KOPT-K1 (cell line): ENCODE data around the gene PLA2G3.

Source experiments
- H3K27ac ChIP-seq: fragments of 200-600 bp; sonication (generic); 2 replicates; pipeline ENCODE4 v1.5.1; 2016; ENCODE audit warnings: antibody characterized with exemption, mild to moderate bottlenecking, low read depth, low read length; ENCODE audit not compliant: poor library complexity, severe bottlenecking
- H3K36me3 ChIP-seq: fragments of 200-600 bp; sonication (generic); 2 replicates; pipeline ENCODE4 v1.5.1; 2017; ENCODE audit warnings: antibody characterized with exemption, mild to moderate bottlenecking, low read length, moderate library complexity; ENCODE audit not compliant: insufficient read depth
- H3K9me3 ChIP-seq: fragments of 200-600 bp; sonication (generic); 2 replicates; pipeline ENCODE4 v1.5.1; 2017; ENCODE audit warnings: antibody characterized with exemption, low read length, mild to moderate bottlenecking; ENCODE audit not compliant: insufficient read depth, poor library complexity, severe bottlenecking

Gene PLA2G3

DNA sequence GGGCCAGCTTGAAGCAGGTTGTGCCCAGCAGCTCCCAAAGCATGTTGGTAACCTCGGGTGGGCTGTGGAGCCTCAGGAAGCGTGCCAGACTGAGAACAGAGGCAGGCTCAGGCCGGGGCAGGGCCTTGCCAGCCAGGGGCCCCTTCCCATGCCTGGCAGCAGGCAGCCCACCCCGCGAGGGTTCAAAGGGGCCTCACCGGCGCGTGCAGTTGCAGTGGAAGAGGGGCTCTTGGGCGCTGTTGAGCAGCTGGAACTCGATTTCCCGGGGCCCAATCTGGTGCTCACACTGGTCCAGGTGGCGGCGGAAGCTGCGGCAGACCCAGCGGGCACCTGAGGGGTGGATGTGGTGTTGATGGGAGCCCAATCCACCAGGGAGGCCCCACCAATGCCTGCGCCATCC is 3.6 kb downstream of the PLA2G3 start:
- H3K27ac ChIP-seq, result no peak overlapping the region
- H3K36me3 ChIP-seq, result no peaks in the 10 kb centered on the region
- no peaks in the 10 kb centered on the region for H3K9me3 ChIP-seq

DNA sequence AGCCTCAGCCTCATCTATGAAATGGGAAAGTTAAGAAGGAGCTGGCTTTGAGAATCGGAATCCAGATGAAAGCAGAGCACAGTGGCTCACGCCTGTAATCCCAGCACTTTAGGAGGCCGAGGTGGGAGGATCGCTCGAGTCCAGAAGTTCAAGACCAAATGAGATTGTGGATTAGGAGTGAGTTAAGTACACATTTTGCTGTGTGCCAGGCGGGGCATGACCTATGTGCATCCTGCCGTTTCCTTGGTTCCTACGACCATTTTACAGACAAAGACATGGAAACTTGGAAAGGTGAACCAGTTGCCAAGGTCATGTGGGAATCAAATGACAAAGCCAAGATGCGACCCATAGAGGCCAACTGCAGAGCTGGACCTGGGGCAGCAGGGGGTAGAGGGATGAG is 4.2 kb downstream of the PLA2G3 start:
- H3K27ac ChIP-seq, result no peak overlapping the region
- no peaks in the 10 kb centered on the region for H3K9me3 ChIP-seq
- H3K36me3 ChIP-seq, result no peaks in the 10 kb centered on the region

DNA sequence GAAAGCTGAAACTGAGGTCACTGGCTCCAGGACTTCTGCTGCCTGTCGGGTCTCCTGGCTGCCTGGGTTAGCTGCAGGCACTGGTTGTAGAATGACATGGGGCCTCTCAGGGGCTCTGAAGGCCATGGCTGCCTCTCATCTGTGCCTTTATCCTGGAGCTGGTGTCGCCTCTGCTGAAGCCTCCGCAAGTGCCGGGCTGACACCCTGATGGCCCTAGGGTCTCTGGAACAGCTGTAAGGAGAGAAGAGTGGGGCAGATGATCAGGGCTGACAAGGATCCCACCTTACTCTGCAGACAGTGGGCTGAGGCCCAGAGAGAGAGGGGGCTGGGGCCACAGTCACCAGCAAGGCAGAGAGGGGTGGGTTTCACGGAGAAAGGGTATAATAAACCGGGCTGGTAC is 4.6 kb downstream of the PLA2G3 start:
- no peaks in the 10 kb centered on the region for H3K36me3 ChIP-seq
- H3K27ac ChIP-seq, result no peak overlapping the region
- no peaks in the 10 kb centered on the region for H3K9me3 ChIP-seq

DNA sequence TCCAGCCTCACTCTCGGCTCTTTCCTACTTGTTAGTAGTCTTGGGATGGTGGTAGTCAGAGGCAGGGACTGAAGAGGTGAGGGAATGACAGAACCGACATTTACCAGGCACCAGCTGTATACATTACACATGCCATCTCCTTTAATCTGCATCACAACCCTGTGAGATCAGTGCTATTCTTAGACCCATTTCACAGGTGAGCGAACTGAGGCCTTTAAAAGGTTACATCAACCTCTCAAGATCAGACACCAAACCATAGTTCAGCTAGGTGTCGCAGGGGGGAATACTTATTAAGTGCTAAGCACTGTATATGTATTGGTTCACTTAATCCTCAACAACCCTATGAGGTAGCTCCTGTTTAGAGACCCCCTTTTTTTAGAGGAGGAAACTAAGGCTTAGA is 5.6 kb downstream of the PLA2G3 start:
- Histone ChIP-seq H3K36me3 (no peaks in the 10 kb centered on the region), H3K9me3 (no peaks in the 10 kb centered on the region), H3K27ac (no peak overlapping the region)

DNA sequence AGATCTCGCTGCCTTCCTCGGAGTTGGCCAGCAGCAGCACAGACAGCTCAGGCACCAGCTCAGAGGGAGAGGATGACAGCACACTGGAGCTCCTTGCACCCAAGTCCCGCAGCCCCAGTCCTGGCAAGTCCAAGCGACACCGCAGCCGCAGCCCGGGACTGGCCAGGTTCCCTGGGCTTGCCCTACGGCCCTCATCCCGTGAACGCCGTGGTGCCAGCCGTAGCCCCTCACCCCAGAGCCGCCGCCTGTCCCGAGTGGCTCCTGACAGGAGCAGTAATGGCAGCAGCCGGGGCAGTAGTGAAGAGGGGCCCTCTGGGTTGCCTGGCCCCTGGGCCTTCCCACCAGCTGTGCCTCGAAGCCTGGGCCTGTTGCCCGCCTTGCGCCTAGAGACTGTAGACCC is 6.4 kb downstream of the PLA2G3 start:
- H3K27ac ChIP-seq, result no peak overlapping the region
- no peaks in the 10 kb centered on the region for H3K36me3 ChIP-seq
- no peaks in the 10 kb centered on the region for H3K9me3 ChIP-seq

DNA sequence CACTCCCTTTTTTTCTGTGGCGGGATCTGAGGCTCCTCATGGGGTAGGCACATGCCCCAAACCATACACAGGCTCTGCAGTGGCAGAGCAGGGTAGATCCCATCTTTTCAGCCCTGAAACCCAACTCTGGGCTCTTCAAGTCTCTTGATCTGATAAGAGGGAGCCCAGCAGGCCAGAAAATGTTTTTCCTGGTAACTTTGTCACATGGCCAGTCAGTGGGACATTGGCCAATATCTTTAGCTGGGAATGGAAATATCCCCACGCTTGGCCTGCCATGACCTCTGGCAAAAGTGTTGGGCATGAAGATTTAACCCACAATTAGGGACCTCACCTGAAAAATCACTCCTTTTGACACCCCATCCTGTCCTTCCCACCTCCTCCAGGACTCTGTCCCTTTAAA is 9.4 kb downstream of the PLA2G3 start:
- Histone ChIP-seq H3K36me3 (no peaks in the 10 kb centered on the region), H3K27ac (no peak overlapping the region), H3K9me3 (no peaks in the 10 kb centered on the region)

DNA sequence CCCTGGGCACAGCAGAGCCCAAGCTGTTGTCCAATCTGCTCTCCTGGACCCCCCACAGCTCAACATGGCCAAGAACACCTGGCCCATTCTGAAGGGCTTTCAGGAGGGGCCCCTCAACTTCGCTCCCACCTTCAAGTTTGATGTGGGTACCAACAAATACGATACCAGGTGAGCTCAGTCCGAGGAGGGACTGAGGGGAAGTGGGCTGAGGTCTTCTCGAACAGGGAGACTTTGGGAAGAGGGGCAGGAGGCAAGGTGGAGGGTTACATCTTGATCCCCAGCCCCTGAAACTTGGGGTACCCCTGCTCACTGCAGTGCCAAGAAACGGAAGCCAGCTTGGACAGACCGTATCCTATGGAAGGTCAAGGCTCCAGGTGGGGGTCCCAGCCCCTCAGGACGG is 12.2 kb downstream of the PLA2G3 start:
- H3K27ac ChIP-seq, result no peak overlapping the region
- no peaks in the 10 kb centered on the region for H3K36me3 ChIP-seq
- no peaks in the 10 kb centered on the region for H3K9me3 ChIP-seq

DNA sequence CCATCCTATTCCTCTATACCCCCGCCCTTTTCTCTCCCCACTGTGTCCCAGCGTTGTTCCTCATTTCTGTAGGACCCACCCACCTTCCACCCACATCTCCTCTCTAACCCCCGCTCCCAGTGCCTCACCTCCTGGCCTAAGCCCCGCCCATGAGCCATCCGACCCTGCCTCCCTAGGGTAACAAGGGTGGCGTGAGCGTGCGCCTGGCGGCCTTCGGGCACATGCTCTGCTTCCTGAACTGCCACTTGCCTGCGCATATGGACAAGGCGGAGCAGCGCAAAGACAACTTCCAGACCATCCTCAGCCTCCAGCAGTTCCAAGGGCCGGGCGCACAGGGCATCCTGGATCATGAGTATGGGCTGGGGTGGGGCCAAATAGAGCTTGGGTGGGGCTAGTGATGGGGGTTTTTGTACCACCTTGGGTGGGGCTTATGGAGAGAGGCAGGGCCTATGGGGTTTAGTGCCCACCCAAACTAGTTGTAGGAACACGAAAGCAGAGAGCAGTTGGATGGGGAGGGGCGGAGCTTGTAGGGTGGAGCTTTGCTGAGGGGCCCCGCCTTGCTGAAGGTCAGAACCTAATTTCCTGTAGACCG is 13.0 kb downstream of the PLA2G3 start:
- no peak overlapping the region for H3K27ac ChIP-seq
- H3K9me3 ChIP-seq, result no peaks in the 10 kb centered on the region
- no peaks in the 10 kb centered on the region for H3K36me3 ChIP-seq

DNA sequence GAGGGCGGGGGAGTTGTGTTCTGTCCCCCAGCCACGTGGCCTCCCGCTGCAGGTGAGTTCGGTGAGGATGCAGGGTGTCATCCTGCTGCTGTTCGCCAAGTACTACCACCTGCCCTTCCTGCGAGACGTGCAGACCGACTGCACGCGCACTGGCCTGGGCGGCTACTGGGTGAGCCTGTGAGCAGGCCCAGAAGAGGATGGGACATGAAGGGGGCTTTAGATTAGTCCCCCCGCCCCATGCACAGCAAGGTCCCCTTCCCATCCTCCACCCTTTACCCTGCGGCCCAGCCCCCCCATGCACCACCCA is 13.5 kb downstream of the PLA2G3 start:
- no peaks in the 10 kb centered on the region for H3K36me3 ChIP-seq
- no peak overlapping the region for H3K27ac ChIP-seq
- H3K9me3 ChIP-seq, result no peaks in the 10 kb centered on the region

DNA sequence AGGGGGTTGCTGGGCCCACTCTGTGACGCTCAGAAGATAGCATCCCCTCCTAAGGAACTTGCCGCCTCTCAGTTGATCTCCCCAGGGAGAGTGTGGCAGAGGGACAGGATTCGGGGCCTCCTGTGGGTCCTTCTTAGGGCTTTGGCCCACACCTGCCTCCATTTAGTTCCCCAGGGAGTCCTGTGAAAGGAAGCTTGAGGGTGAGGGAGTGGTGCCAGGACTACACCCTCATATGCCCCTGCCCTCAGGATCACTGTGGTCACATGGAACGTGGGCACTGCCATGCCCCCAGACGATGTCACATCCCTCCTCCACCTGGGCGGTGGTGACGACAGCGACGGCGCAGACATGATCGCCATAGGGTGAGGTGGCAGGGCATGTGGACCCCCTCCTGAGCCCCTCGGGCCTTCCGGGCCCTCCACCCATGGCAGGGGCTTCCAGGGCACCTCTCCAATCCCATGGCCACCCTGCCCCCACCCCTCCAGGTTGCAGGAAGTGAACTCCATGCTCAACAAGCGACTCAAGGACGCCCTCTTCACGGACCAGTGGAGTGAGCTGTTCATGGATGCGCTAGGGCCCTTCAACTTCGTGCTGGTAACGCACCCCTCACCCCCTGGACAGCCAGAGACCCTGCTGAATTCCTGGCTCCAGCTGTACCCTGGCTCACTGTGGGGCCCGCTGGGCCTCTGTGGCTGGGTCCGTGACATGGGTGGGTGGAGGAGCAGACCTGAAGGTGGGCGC is 14.0 kb downstream of the PLA2G3 start:
- H3K36me3 ChIP-seq, result no peaks in the 10 kb centered on the region
- no peak overlapping the region for H3K27ac ChIP-seq
- H3K9me3 ChIP-seq, result no peaks in the 10 kb centered on the region

DNA sequence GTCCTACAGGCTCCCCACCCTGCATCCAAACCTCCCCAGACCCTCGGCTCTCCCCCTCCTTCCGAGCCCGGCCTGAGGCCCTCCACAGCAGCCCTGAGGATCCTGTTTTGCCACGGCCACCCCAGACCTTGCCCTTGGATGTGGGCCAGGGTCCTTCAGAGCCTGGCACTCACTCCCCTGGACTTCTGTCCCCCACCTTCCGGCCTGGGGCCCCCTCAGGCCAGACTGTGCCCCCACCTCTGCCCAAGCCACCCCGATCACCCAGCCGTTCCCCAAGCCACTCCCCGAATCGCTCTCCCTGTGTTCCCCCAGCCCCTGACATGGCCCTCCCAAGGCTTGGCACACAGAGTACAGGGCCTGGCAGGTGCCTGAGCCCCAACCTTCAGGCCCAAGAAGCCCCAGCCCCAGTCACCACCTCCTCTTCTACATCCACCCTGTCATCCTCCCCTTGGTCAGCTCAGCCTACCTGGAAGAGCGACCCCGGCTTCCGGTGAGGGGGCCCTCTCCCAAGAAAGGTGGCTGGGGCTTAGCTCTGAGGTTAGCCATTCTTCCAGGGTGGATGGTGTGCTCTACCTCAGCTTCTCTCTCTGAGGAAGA is 14.7 kb downstream of the PLA2G3 start:
- Histone ChIP-seq H3K36me3 (no peaks in the 10 kb centered on the region), H3K27ac (no peak overlapping the region), H3K9me3 (no peaks in the 10 kb centered on the region)

DNA sequence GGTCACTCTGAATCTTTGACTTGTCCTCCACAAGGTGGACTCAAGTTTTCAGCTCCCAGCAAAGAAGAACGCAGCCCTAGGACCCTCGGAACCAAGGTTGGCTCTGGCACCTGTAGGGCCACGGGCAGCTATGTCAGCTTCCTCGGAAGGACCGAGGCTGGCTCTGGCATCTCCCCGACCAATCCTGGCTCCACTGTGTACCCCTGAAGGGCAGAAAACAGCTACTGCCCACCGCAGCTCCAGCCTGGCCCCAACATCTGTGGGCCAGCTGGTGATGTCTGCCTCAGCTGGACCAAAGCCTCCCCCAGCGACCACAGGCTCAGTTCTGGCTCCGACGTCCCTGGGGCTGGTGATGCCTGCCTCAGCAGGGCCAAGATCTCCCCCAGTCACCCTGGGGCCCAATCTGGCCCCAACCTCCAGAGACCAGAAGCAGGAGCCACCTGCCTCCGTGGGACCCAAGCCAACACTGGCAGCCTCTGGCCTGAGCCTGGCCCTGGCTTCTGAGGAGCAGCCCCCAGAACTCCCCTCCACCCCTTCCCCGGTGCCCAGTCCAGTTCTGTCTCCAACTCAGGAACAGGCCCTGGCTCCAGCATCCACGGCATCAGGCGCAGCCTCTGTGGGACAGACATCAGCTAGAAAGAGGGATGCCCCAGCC is 15.4 kb downstream of the PLA2G3 start:
- no peaks in the 10 kb centered on the region for H3K36me3 ChIP-seq

DNA sequence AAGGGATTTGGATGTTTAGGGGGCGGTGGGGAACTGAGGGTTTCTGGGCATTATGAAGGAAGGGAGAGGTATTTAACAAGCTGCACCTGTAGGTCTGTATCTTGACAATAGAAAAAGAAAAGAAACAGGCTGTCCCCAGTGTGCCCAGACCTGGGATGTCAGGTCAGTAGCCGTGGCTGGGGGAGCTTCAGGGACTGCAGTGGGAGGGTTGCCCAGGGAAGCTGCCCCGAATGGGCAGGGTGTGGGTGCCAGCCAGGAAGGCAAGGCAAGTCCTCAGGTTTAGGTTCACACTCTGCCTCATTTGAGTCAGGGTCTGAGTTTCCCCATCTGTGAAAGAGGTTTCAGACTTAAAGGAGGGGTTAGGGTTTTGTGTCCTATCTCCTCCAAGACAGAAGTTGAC is 16.0 kb downstream of the PLA2G3 start:
- Histone ChIP-seq H3K27ac (no peak overlapping the region), H3K9me3 (no peaks in the 10 kb centered on the region)

More for the DNA sequence above, 15.4 kb downstream of the PLA2G3 start:
- Histone ChIP-seq H3K27ac (no peak overlapping the region), H3K9me3 (no peaks in the 10 kb centered on the region)

DNA sequence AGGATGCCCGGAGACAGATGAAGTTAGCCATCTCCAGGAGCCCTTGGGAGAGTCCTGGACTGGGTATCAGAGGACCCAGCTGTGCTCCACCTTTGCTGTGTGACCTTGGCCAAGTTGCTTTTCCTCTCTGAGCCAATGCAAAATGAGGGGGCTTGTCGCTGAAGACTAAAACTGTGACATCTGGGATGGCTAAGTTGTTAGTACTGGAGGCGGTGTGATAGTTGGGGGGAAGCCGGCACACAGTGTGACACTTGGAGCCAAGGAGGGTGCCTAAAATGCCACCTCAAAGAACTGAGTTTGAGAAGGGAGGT is 17.1 kb downstream of the PLA2G3 start:
- no peak overlapping the region for H3K27ac ChIP-seq
- H3K36me3 ChIP-seq, result no peaks in the 10 kb centered on the region
- H3K9me3 ChIP-seq, result no peaks in the 10 kb centered on the region

More for the DNA sequence above, 16.0 kb downstream of the PLA2G3 start:
- H3K36me3 ChIP-seq, result no peaks in the 10 kb centered on the region

DNA sequence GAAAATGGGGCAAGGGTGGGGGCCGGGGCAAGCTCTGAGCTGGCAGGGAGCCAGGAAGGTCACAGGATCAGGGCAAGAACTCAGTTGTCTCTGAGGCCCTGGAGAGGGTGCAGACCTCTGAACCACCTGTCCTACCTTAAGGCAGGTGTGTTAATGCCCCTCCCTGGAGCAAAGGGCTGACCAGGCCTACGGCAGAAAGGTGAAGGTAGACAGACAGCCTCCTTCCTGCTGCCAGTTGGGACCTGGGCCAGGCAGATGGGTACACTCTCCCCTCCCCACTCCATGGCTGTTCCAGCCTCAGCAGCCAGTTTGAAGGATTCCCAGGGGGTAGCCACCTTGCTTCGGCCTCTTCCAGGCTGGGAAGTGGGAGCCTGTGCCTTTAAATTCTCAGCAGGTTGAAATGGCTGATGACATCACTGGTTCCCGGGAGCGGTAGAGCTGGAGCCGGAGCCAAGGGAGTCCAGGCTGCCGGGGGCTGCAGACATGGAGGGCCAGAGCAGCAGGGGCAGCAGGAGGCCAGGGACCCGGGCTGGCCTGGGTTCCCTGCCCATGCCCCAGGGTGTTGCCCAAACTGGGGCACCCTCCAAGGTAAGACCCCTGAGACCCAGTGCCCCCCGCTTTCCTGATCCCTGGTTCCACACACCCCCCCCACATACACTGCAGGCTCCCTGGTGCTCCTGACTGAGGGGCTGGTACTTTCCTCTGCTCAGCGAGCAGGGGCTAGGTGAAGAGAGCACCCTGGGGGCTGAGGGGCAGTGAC is 17.6 kb downstream of the PLA2G3 start, which contains the start of gene INPP5J:
INPP5J (plus strand) TSS at position 435 of the 760 bp plus-strand sequence; CDS start at position 484, 49 bp downstream.
- Histone ChIP-seq H3K9me3 (no peaks in the 10 kb centered on the region), H3K36me3 (no peaks in the 10 kb centered on the region), H3K27ac (no peak within 1 kb of the TSS)
